HG03066 (cell line): ENCODE results near the gene TECPR1.
"Not testable (repeated sequence)": the region's sequence is repeated elsewhere in the genome, so short reads cannot be mapped to it uniquely, and the experiment has no call there.

Experiments used
- ATAC-seq: cut with Tn5 transposase; IDR thresholded peaks from one replicate; pipeline ENCODE4 v1.9.1; 2021; ENCODE audit warnings: low read depth; ENCODE audit not compliant: unreplicated experiment

TECPR1 gene

DNA sequence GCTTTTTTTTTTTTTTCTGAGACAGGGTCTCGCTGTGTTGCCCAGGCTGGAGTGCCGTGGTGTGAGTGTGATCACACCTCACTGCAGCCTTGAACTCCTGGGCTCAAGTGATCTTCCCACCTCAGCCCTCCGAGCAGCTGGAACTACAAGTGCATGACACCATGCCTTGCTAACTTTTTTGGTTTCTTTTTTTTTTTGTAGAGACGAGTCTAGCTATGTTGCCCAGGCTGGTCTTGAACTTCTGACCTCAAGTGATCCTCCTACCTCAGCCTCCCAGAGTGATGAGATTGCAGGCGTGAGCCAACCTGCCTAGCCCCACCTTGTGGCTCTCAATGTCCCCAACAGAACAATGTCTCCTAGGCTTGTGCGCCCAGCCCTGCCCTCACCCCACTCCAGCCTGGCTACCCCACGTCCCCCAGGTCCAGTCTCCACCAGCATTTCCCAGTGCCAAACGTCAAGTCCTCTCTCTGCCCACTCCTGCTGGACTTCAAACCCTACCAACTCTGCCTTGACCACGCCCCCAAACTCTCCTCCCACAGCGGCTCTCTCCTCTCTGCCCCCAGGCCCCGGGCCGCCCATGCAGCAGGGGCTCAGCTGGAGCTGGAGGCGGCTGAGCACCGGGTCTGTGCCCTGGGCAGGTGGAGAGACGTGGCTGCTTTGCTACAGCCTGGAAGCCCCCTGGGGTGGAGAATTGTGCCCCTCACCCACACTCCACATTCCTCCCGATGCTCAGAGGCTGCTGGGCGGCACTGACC lies 21.9 kb downstream of the TECPR1 start:
- no peak for ATAC-seq

DNA sequence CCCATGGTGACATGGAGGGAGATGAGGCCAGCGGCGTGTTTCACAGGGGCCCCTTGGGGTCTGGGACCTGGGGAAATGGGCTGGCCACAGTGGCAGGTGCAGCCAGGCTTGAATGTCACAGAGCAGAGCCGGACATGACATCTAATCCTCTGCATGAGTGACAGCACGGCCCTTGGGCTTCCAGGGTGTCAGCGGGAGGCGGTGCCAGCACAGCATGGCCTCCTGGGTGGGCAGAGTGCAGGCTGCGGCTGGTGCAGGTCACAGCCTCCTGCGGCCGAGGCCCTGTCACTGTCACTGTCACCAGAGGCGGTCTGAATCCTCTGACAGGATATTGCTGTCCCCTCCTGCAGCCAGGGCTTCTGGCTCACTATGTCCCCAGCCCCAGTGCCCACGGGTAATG lies 22.6 kb downstream of the TECPR1 start:
- no peak for ATAC-seq

DNA sequence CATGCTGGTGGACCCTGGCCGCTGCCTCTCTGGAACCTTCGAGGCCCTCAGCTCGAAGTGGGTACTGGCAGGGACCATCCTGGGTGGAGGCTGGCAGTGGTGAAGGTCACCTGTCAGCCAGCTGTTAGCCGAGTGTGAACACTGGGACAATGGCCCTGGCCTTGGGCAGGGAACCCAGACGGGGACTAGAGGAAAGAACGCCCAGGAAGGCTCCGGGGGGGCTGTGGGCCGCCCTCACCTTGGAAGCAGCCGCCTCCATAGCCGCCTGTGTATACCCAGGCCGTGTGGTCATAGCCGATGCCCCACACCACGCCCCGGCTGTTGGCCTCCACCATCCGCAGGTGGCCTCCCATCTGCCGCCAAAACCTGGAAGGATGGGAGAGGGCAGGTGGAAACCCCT lies 23.2 kb downstream of the TECPR1 start:
- ATAC-seq: no peak

DNA sequence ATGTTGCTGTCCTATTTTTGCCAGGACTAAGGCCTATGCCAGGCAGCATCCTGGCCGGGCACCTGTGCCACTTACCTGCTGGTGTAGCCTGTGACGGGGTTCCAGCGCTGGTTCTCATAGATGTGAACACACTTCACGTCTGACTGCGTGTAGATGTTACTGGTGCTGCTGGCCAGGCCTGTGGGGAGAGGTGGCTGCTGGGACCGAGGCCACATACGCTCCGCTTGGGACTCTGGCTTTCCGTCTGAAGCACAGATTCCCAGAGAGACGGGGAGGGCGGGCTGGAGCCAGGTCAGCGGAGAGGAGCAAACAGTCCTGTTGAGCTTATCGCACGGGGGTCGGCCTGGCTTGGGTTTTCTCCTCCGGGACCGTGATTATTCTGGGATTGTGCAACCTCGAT lies 24.1 kb downstream of the TECPR1 start:
- no peak for ATAC-seq

DNA sequence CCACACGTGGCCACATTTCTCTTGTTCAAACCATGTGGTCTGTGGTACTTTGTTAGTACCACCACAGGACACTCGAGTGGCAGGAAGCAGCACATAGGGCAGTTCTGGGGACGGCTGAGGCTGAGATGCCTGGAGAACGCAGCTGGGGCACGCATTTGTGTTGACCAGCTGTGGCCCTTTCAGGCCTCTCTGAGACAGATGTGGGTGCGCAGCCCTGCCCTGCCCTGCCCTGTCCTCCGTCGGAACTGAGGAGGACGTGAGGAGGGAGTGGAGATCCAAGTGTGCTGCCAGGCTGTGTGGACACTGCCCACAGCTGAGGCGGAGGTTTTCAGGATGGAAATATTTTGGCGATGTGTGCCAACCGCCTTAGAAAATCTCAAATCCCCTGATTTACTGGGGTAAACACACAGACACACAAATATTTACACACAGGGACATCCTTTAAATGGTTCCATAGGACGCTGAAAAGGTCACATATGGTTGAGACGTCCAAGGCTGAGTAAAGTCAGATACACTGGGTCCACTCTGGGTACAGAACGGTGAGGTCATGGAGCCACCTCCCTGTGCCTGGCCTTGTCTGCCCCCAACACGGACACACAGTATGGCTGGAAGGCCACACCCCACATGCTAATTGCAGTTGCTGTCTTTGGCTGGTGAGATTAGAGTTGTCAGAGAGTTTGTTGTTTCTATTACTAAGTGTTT lies 26.0 kb downstream of the TECPR1 start:
- no peak for ATAC-seq

DNA sequence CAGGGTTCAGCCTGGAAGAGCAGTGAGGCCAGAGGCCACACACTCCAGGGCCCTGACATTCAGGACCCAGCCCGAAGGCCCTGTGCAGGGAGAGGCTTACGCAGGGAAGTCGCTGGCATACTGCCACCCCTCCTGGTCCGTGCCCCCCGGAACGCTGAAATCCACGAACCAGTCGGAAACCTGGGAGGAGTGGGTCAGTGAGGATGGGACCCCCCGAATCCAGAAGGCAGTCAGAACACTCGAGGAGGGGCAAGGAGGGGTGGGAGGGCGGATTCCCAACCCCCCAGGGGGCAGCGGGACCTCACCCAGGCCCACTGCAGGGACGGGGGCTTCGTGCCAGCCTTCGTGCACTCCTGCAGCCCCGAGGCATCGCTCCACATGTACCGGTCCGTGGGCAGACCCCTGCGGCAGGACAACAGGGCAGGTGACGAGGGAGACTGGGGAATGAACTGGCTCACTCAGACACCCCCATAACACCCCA lies 27.3 kb downstream of the TECPR1 start:
- ATAC-seq: no peak

DNA sequence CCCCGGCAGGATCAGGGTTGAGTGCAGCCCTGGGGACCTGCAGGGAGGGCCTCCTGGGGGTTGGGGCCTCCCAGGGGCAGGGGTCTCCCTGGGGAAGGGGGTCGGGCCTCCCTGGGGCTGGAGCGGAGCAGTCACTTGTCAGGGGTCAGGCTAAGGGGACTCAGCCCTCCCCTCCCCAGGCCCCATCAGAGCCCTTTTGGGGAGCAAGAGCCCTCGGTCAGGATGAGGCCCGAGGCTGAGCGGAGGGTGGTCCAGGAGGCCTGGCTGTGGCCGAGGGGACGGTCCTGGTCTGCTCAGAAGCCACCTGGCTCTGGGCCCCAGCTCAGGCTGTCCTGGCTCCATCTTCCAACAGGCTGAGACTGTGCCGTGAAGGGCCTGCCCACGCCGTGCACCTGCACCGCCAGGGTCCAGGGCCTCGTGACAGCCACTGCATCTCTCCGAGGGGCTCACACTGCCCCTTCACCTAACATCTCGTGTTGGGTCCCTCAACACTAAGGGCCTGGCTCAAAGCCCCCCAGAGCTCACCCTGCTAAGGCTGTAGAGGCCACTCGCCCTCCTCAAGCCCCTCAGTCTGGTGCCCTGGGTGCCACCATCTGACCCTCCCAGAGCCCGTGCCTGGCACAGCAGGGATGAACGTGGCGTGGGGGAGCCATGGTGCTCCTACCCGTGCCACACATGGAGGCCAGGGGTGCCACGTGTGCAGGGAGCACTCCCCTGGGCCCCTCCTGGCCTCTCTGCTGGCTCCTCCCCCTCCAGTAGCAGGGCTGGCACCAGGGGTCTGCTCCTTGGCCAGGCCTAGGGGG lies 27.9 kb downstream of the TECPR1 start:
- ATAC-seq: no peak

DNA sequence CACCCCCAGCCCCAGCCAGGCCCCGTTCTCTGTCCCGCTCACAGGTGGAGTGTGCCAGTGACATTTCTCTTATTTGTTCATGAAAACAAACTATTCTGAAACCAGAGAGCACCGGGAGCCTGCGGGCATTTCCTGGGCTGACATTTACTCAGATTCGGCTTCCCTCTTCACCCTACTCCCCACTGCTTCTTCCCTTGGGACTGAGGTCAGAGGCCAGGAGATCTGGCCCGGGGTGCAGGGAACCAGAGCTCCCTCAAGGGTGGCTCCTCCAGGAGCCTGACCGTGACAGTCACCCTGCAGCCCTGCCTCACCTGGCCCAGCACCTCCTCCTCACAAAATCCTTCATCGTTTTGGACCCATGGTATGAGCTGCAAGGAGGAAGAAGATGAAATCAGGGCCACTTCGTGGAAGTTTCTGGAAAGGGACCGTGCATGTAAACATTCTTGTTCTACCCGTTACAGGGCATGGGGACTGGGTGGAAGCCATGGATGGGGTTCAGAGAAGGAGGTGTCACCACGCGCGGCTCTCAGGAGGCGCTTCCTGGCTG lies 28.6 kb downstream of the TECPR1 start:
- ATAC-seq: no peak

DNA sequence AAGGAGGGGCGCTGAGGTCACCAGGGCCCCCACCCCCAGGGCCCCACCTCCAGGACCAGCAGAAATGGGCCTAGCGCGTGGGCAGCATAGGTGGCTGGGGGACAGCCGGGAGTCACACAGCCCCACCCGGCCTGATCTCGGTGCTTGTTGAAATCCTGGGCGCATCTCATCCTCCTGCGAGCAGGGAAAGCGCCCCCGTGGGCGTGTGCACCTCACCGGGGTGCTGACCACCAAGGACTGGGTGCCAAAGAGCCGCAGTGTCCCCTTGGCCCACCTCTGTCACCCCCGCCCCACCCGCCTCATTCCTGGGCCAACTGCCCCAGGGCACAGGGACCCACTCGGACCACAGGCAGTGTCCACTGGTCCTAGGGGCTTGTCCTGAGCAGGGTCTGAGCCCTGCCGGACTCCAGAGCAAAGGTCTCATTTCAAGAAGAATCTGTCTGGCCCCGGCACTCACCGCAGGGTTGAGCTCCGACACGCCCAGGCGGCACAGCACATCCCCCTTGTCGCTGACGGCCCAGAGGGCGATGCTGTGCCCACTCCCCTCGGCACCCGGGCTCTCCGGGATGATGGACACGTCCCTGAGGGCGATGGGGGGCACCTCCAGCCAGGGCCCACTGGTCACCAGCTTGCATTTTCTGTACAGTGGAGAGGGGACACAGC lies 29.4 kb downstream of the TECPR1 start:
- no peak for ATAC-seq

DNA sequence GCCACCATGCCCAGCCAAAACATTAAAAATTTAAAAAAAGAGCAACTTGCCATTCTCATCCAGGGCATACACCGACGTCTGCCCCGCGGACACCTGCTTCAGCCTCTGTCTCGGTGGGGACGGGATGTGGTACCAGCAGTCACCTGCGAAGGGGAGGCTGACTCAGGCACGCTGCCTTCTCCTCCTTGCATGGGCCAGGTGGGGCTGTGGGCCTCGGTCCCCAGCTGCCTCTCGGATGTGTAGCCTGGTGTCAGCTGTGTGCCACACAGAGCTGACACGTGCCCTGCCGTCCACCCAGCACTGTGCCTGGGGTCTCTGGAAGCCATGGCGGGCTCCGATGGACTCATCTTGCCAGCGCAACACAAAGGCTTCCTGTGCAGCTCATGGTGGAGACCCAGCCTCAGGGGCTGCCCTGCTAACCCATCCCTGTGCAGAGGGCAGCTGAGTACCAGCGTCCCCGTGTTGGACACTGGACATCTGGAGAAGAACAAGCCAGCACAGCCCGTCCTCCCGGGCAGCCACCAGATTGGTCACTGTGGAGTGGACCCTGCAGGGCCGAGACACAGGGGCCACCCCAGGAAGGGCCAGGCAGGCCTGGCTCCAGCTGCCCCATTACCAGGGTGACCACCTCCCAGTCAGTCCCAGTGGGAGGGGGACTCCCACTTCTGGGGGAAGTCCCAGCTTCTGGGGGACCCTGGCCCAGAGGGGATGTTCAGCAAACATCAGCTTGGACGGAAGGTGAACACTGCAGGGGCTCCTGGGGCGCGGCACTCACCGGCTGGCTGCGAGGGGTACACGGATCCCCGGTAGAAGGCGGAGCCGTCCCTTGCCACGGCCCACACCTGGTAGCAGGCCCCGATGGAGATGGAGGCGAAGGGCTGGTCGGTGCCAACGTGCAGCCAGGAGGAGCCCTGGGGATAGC lies 30.2 kb downstream of the TECPR1 start:
- ATAC-seq: no peak

DNA sequence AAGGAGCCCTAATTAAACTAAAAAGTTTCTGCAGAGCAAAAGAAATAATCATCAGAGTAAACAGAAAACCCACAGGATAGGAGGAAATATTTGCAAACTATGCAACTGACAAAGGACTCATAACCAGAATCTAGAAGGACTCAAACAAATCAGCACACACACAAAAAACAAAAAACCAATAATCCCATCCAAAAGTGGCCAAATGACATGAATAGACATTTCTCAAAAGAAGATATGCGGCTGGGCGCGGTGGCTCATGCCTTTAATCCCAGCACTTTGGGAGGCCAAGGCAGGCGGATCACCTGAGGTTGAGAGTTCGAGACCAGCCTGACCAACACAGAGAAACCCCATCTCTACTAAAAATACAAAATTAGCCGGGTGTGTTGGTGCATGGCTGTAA lies 32.6 kb downstream of the TECPR1 start:
- not testable (repeated sequence) for ATAC-seq

DNA sequence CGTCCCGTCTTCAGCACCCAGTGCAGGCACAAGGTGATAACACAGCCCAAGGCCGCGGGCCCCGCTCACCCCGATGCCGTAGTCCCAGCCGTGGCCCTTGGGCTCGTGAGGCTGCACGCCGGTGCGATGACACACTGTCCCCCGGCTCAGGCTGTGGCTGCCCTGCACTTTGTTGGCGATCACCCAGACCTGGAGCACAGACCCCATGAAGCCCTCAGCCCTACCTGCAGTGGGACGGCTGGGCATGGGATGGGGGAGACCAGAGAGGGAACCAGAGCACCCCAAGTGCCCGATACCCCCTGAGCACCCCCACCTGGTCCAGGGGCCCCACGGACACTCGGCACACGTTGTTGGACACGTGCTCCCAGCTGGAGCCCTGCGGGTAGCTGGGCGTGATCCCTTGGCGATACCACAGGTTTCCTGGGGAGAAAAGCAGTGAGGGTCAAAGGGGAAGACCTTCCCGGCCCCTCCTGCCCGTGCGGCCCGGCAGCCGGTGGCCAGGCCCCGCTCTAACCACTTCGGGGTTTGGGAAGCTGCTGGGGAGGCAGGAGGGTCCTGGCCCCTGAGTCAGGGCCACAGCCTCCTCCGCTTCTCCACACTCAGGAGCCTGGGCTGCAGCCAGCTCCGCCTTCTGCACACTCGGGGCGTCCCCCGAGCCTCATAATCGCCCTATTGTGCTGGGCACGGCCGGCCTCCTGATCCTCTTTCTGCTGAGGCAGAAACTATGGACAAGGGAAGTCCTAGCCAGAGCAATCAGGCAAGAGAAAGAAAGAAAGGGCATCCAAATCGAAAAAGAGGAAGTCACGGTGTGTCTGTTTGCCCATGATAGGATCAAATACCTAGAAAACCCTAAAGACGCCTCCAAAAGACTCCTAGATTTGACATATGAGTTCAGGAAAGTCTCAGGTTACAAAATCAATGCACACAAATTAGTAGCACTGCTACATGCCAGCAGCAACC lies 34.1 kb downstream of the TECPR1 start:
- ATAC-seq: no peak

DNA sequence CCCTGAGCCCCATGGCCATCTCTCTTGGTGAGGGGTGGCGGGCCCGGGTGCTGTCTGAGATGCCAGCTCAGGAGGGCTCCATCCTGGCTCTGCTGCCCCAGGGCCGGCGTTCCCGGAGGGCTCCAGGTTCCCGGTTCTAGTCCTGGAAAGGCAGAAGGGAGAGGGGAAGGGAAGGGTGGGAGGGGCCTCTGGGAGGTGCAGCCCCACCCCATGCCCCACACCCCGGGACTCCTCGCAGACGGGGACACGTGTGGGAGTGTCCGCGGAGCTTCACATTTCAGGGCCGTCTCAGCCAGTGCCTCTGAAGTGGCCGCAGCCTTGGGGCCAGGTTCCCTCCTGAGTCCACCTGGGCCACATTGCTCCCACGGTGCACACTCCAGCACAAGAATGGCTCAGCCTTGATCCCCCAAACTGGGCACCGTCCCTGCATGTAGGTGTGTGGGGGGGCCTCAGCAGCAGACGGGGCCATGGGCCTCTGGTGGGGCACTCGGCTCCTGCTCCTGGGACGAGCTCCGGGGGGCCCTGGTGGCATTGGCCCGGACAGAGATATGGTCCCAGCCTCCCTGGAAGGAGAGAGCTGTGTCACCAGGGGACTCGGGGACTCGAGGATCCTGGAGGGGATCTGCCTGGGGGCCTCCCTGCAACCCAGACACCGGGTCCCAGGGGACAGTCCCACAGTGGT lies 35.0 kb downstream of the TECPR1 start:
- ATAC-seq: no peak

DNA sequence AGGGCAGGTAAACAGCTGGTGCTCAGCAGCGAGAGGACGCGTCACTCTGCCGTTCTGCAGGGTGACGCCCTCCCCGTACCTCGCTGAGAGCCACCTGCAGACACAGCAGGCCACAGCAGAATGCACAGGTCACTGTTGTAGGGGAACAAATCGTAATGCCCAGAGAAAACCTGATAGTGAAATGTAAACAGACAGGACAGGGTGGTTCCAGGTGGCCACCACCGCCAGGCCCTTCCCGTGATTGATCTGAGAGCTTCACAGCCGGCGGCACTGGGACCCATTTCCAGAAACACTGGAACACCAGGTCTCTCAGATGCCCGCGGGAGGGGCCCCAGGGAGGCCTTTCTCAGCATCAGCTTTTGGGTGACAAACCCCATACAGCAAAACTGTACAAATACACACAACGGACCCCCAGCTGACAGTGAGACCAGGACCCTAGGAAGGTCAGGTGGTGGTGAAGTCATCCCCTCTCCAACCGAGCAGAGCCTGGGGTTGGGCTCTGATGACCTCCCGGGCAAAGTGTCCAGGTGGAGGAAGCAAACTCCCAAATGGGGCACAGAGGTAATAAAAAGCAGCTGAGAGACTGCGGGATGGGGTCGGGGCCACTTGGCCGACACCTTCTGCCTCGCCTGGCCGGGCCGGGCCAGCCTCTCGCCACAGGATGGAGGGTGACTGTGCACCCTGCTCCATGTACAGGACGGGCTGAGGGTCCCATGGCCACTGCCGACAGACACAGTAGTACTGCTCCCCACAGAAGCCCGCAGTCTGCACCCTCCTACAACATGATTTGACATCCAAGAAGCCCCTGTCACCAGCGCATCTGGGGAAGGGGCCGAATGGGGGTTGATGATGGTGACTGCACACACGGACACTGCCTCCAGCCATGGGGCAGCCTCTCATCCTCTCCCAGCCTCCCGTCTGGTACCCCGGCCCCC lies 36.2 kb downstream of the TECPR1 start:
- no peak for ATAC-seq

DNA sequence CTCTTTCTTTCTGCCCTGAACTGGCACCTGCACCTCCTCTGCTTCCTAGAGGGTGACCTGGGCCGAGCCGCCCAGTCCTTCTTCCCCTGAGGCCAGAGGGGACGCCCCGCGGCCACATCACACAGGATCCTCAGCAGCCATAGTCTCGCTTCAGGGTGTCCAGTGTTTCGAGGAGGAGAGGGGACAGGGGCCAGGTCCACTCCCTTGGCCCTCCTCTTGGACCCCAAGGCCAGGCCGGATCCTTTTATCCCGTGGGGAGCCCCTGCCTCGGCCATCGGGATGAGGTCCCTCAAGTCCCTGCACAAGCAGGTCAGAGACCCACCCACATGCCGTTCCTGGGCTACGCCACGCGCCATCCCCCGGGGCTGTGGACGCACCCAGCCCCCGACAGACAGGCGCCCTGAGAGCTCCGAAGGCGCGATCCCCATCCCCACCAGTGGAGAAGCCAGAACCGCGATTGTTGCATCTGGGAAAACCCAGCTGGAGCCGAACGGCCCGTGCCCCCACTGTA lies 37.2 kb downstream of the TECPR1 start:
- ATAC-seq: no peak
